ENCODE data around the gene RPL28. TPM values are rescaled to one million over a fixed set of nuclear protein-coding genes. Genes with fewer than 3 reads are reported as not detected.

Gene RPL28
- total and polyA plus RNA-seq, 10 of the 15 experiments (the other 5 are each of a cell fraction or from before 2014, with no cell fraction given): 260 to 3,542 (median 891) TPM

- no peak for TF ChIP-seq BCL3 (IDR thresholded peaks at IDR 0.05; ENCODE audit: borderline replicate concordance, insufficient read depth, low read depth, low read length, poor library complexity, severe bottlenecking)
- TF ChIP-seq NFYA (IDR thresholded peaks at IDR 0.05; ENCODE audit: borderline replicate concordance, low read depth, low read length): no peak
- no peak for TF ChIP-seq MYC (IDR thresholded peaks at IDR 0.05; ENCODE audit: insufficient read depth, insufficient read length, insufficient replicate concordance, low read length, severe bottlenecking)
- no peak for TF ChIP-seq RAD21 (IDR thresholded peaks at IDR 0.05; ENCODE audit: insufficient read depth, low read depth, low read length)
- TF ChIP-seq ZNF207 (IDR thresholded peaks at IDR 0.05; ENCODE audit: borderline replicate concordance): no peak
- no peak for TF ChIP-seq KAT2A (conservative IDR thresholded peaks at IDR 0.05; ENCODE audit: control insufficient read depth, low read depth, low read length)
- no peak for TF ChIP-seq RB1 (IDR thresholded peaks at IDR 0.05; ENCODE audit: borderline replicate concordance)
Observed at GRCh38 chr19:55391702-55392615, 6.2 kb downstream of the RPL28 start (continued).
